ENCODE measurements around the gene OR2AT4.

OR2AT4 gene

GRCh38 chr11:75031771-75032549 is 64.7 kb downstream of the OR2AT4 start:
- TF ChIP-seq EZH2phosphoT487 (IDR thresholded peaks at IDR 0.05; ENCODE audit: low read length): no peak
- TF ChIP-seq, protein P1, sequence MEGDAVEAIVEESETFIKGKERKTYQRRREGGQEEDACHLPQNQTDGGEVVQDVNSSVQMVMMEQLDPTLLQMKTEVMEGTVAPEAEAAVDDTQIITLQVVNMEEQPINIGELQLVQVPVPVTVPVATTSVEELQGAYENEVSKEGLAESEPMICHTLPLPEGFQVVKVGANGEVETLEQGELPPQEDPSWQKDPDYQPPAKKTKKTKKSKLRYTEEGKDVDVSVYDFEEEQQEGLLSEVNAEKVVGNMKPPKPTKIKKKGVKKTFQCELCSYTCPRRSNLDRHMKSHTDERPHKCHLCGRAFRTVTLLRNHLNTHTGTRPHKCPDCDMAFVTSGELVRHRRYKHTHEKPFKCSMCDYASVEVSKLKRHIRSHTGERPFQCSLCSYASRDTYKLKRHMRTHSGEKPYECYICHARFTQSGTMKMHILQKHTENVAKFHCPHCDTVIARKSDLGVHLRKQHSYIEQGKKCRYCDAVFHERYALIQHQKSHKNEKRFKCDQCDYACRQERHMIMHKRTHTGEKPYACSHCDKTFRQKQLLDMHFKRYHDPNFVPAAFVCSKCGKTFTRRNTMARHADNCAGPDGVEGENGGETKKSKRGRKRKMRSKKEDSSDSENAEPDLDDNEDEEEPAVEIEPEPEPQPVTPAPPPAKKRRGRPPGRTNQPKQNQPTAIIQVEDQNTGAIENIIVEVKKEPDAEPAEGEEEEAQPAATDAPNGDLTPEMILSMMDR (IDR thresholded peaks at IDR 0.05; ENCODE audit: low read length): peak; percentile 74
- H3K27me3 ChIP-seq (replicated peaks; ENCODE audit: insufficient read depth, low read length): no peaks in the 10 kb centered on the region
- peaks cover 12% of the 10 kb centered on the region for H3K4me1 ChIP-seq (ENCODE audit: low read length)
- H3K79me2 ChIP-seq (ENCODE audit: low read length): no peaks in the 10 kb centered on the region
- no peaks in the 10 kb centered on the region for H3F3A ChIP-seq (ENCODE audit: insufficient read depth, low read length)
- no peak overlapping the region for H3K4me3 ChIP-seq (ENCODE audit: low read length)
- no peak overlapping the region for H3K4me2 ChIP-seq (ENCODE audit: low read depth, low read length)
- no peak overlapping the region for H2AFZ ChIP-seq (ENCODE audit: low read length)
- H3K27ac ChIP-seq (ENCODE audit: low read length): no peak overlapping the region
- no peaks in the 10 kb centered on the region for H3K9me2 ChIP-seq (replicated peaks; ENCODE audit: insufficient read depth, low read length)
- no peaks in the 10 kb centered on the region for H3K36me3 ChIP-seq (replicated peaks; ENCODE audit: insufficient read depth, low read length)
- H3K9me3 ChIP-seq (replicated peaks; ENCODE audit: insufficient read depth, low read length): no peaks in the 10 kb centered on the region
- no peak overlapping the region for H3K9ac ChIP-seq (ENCODE audit: low read length)
- peak; percentile 42 for DNase-seq
- no peaks in the 10 kb centered on the region for H4K20me1 ChIP-seq (ENCODE audit: insufficient read depth, low read length)

Data from MM.1S (cell line).